GM06990 (cell line): Measurements from ENCODE around the gene GSE1.
A peak's percentile ranks its signal among the peaks of the same experiment; 100 is the strongest.

Experiments
- DNase-seq: peaks from one replicate; pipeline ENCODE4 v3.0.0-alpha.2; 2011; ENCODE audit not compliant: insufficient read length; ENCODE audit errors: extremely low read depth
- H3K27me3 ChIP-seq: replicated peaks from 2 replicates; pipeline ENCODE4 v1.6.0; 2011; ENCODE audit warnings: low read length; ENCODE audit not compliant: control insufficient read depth, insufficient read depth
- H3K36me3 ChIP-seq: 2 replicates; pipeline ENCODE4 v1.5.1; 2011; ENCODE audit warnings: low read length; ENCODE audit not compliant: control insufficient read depth, insufficient read depth
- H3K4me3 ChIP-seq: replicated peaks from 2 replicates; pipeline ENCODE4 v1.5.1; 2011; ENCODE audit warnings: low read depth, mild to moderate bottlenecking, control low read depth, low read length
- CTCF ChIP-seq: IDR thresholded peaks from 2 replicates; pipeline ENCODE4 v1.5.1; 2011; ENCODE audit warnings: low read length, control low read depth, mild to moderate bottlenecking, inconsistent platforms; ENCODE audit not compliant: insufficient read depth, poor library complexity, severe bottlenecking

Gene GSE1

GRCh38 chr16:85650844-85651628 lies 37.9 kb downstream of the GSE1 start:
- no peak for DNase-seq
- Histone ChIP-seq H3K4me3 (no peak overlapping the region), H3K27me3 (no peaks in the 10 kb centered on the region), H3K36me3 (peaks cover 19% of the 10 kb centered on the region)
- no peak for TF ChIP-seq CTCF

- Histone ChIP-seq H3K27me3 (no peaks in the 10 kb centered on the region), H3K36me3 (peaks cover 25% of the 10 kb centered on the region), H3K4me3 (no peak overlapping the region)
- TF ChIP-seq CTCF = no peak
- DNase-seq = no peak
These were observed 38.7 kb downstream of the GSE1 start for GRCh38 chr16:85651629-85652430.

- Histone ChIP-seq H3K4me3 (no peak overlapping the region), H3K36me3 (peaks cover 31% of the 10 kb centered on the region), H3K27me3 (no peaks in the 10 kb centered on the region)
- DNase-seq = peak; percentile 37
- no peak for TF ChIP-seq CTCF
These were observed 39.5 kb downstream of the GSE1 start for GRCh38 chr16:85652431-85653221.

GRCh38 chr16:85653290-85653891 lies 40.3 kb downstream of the GSE1 start:
- no peaks in the 10 kb centered on the region for H3K27me3 ChIP-seq
- no peak for TF ChIP-seq CTCF
- H3K36me3 ChIP-seq = peaks cover 35% of the 10 kb centered on the region
- no peak for DNase-seq
- no peak overlapping the region for H3K4me3 ChIP-seq

GRCh38 chr16:85654251-85655095 lies 41.4 kb downstream of the GSE1 start:
- DNase-seq = no peak
- Histone ChIP-seq H3K36me3 (peaks cover 41% of the 10 kb centered on the region), H3K4me3 (no peak overlapping the region), H3K27me3 (no peaks in the 10 kb centered on the region)
- TF ChIP-seq CTCF = no peak
